Suppressor macrophage (primary cell): ENCODE measurements around the gene RAP1GAP2.
"Not testable (repeated sequence)": the region's sequence is repeated elsewhere in the genome, so short reads cannot be mapped to it uniquely, and the experiment has no call there.

Experiments used
- DNase-seq, 4 experiments: peaks; one replicate each; pipeline ENCODE4 v3.0.0-alpha.2; 2020 to 2022

Gene RAP1GAP2

DNA sequence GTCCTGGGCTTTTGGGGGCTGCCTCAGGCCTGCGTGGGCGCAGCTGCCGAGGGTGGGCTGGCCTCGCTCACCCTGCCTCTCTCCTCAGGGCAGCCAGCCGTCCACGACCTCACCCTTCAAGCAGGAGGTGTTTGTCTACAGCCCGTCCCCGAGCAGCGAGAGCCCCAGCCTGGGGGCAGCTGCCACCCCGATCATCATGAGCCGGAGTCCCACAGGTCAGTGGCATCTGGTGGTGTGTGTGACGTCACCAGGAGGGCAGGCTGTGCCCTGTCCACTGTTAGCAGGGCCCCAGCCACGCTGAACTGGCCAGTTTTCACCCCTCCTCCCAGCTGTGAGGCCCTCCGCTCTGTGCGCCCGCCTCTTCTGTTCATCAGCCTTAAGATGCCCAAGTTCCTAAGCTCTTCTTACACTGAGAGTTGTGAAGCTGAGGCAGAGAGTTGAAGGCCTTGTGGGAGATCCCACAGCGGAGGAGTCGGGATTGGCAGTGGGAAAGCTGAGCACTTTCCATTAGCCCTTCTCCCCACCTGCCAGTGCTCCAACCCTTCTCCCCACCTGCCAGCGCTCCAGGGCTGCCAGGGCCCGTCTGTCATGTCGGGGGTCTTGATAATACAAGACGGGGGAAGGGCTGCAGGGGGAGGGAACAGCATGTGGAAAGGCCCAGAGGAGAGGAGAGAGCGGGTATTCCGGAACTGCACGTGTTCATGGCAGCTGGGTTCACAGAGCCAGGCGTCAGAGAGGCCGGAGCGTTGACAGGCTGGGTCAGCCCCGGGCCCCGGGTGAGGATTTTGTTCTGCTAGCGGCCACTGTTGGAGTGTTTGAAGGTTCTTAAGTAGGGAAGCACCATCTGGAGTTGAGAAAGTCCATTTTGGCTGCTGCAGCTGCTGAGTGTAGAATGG is 230.9 kb downstream of the RAP1GAP2 start:
- no peak for DNase-seq

DNA sequence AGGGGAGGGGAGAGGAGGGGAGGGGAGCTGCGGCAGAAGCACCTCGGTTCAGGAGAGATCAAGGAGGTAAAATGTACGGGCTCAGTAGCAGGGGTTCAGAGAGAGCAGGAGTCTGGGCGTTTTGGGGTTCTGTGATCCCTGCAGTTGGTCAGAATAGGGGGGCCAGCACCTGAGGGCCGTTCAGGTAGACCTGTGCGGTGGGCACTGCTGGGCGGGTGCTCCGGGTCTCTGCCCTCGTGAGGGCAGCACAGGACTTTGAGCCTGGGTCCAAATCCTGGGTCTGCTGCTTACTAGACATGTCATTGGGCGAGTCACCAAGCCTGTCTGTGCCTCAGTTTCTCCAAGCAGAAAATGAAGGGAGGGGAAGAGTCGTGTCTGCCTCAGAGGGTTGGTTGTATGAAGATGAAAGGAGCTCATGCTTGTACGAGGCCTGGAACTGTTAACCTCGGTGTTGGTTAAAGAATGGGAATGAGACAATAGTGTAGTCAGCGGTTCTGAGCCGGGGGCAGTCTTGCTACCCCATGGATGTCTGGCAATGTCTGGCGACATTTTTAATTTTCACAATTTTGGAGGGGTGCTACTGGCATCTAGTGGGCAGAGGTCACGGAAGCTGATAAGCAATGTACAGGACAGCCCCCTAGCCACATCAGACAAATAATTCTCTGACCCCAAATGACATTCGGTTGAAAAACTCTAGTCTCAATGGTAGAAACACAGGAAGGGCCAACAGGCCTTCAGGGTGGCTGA is 231.7 kb downstream of the RAP1GAP2 start:
- no peak for DNase-seq

DNA sequence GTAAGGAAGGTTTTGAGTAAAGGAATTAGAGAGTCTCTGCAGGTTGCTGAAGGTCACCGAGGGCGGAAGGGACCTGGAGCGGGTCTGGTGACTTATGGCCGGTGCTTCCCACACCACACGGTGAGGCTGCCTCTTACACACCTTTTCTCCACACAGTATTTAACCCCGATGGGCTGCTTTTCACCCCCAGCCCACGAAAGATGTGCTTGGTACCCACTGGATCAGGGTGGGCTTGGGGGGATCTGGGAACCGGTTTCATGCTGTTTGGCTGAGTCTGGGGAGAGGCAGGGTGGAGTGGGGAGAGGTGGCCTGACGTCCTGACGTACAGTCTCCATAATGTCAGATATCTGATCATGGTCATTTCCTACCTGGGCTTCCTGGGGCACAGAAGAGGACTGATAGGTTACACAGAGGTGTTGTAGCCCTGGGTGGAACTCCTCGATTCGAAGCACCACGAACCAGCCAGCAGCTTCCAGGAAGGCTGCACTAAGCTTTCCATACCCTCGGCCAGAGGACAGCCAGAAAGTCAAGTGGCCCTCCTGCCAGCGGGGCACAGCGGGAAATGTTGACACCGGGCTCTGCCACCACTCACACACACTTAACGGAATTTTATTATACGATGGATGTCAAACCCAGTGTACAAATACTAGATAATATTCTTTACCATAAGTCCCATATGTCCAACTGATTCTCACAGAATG is 233.1 kb downstream of the RAP1GAP2 start:
- no peak for DNase-seq

DNA sequence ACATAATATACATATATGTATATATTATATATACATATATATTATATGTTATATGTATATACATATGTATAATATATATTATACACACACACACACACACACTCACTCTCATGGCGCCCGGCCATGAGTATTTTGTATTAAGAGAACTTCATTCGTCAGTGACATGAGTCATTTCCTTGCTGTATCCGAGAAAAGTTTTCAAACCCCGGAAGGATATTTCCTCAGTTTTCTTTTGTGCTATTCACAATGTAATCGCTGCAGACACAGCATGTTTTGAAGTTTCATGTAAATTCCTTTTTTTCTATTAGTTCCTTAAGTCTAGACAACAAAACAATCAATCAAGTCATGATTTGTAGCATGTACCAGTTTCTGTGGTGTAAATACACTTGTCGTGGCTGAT is 233.9 kb downstream of the RAP1GAP2 start:
- peak; percentile 60 to 85 (median 70) for DNase-seq

- not testable (repeated sequence) for DNase-seq
These were observed 234.7 kb downstream of the RAP1GAP2 start for GRCh38 chr17:3030852-3031470.

GRCh38 chr17:3032258-3033247 is 236.3 kb downstream of the RAP1GAP2 start:
- DNase-seq = no peak

DNA sequence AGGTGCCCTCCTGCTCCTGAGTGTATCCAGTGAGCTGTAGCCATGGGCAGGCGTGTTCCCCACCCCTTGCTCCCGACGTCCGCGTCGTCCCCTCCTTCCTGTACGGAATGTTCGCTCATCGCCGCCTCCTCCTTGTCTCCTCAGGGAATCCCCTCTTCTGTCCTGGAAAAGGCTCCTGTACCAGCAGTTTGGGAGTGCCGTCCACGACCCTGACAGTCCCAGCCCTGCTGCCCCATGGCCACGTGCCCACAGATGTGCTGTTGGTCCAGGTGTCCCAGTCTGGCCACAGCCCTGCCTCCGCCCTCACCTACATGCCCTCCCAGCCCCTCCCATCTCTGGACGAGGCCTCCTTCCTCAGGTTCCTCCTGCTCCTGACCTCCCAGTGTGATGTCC is 237.0 kb downstream of the RAP1GAP2 start:
- no peak for DNase-seq

GRCh38 chr17:3033741-3034577 is 237.7 kb downstream of the RAP1GAP2 start:
- DNase-seq = no peak

DNA sequence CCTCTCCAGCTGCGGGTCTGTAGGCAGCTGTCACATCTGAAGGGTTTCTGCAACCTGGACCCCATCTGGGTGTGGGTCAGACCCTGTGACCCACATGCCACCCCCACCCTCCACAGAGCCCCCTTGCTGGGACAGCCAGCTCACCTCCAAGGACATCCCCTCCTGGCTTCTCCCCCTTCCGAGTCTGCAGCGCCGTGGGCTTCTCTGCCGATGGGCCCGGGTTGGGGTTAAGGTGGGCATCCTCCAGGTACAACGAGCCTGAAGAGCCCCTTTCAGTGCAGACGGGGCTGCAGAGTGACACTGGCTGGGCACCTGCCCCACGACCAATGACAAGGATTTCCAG is 238.3 kb downstream of the RAP1GAP2 start:
- DNase-seq = no peak

DNA sequence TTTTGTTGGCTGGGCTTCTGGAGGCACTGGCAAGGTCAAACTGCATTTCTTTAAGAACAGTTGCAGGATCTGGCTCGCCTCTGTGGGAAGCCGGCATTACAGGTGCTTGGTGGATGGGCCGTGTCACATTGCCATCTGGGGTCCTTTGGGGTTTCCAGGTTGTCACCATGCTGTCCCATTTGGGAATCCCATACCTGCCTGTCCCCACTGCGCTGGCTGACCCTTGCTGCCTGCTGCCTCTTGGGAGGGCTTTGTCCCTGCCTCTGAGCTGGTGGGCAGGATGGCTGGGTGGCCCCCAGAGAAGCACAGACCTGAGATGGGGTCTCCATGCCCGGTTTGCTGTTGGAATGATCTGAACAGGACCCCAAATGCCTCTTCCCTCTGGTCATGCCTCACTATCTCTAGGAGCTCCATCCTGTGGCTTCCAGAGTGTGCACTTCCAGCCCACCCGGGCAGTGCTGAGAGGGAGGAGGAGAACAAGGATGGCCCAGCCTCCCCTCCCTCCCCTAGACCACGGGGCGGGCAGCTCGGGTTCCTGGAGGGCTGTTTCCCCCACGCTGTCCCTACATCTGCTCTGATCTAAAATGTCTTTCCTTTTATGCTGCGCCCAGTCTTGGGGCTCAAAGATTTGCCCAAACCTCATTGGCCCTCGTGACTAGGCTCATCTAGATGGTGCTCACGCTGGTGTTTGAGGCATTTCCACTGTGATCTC is 239.2 kb downstream of the RAP1GAP2 start:
- DNase-seq = no peak

DNA sequence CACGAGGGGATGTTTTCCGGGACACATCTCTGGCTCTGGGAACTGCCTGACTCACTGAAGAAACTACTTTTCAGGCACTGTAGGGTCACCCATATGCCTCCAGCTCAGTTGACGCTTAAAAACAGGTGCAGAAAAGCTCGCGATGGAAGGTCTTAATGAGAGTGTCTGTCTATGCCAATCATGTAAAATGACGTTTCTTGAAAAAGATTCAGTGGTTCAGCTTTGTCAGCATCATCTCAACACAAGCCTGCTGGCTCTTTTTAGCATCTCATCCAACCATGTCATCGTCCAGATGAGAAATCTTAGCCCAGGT is 239.7 kb downstream of the RAP1GAP2 start:
- no peak for DNase-seq

- DNase-seq = no peak
These were observed 240.6 kb downstream of the RAP1GAP2 start for GRCh38 chr17:3036800-3037199.

GRCh38 chr17:3037259-3037658 is 241.0 kb downstream of the RAP1GAP2 start:
- no peak for DNase-seq

DNA sequence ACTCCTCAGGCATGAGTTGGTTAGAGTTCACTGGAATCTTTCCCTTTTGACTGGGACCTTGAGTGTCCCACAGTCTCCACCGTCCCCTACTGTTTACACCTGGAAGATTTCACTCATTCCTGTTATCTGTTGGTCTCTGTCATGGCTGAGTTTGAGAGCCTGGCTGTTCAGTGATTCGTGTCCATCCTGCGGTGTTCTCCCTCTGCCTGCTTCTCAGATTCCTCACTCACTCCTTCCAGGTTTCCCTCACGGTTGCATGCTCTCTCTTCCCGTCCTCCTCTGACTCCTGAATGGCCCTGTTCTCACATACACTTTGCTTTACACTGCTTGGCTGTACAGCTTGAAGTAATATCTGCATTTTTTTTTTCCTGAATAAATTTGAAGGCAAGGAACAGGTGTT is 242.7 kb downstream of the RAP1GAP2 start:
- DNase-seq = no peak

DNA sequence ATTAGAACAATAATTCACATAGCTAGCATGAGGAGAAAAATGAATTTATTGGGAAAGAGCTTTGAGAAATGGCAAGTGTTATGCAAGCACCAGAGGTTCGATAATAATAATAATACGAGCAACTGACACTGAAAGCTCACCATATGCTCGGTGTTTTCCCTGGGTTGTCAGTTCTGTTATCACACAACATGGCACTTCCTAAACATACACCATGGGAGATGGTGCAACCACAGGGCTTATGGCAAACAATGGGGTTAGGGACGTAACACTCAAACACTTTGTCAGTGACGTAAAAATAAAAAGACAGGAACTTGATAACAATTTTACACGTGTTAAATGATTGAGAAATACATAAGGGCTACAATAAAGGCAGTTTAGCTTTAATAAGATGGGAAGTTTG is 243.5 kb downstream of the RAP1GAP2 start:
- DNase-seq = peak; percentile 44 to 73 (median 51)

DNA sequence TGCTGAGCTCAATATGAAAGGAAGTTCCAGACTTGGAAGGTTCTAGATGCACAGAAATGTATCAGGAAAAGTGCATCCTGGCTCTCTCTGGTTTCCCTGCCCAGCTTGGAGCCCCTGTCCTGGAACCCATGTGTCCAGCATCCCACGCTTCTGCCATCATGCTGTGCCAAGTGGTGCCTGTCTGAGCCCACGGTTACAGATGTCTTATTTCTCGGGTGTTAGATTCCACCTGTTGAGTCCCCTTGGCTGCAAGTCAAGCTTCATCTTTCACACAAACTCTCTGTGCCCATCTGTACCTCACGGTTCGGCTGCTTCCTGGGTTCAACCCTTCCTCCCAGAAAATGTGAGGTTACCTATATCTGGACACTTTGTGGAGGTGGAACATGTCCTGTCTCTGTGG is 244.6 kb downstream of the RAP1GAP2 start:
- no peak for DNase-seq

- peak in 2 of 4 experiments; percentile 29 to 33 for DNase-seq
These were observed 247.6 kb downstream of the RAP1GAP2 start for GRCh38 chr17:3043737-3044365.

GRCh38 chr17:3046753-3047152 is 250.5 kb downstream of the RAP1GAP2 start:
- no peak for DNase-seq

GRCh38 chr17:3048727-3049471 is 252.7 kb downstream of the RAP1GAP2 start:
- peak; percentile 97 to 99 (median 98) for DNase-seq
